Measurements from ENCODE around the gene MACROD2.
"Not testable (repeated sequence)": the region's sequence is repeated elsewhere in the genome, so short reads cannot be mapped to it uniquely, and the experiment has no call there.

The MACROD2 gene

GRCh38 chr20:15977758-15978157, 1982.4 kb downstream of the MACROD2 start:
- DNase-seq, result no peak

DNA sequence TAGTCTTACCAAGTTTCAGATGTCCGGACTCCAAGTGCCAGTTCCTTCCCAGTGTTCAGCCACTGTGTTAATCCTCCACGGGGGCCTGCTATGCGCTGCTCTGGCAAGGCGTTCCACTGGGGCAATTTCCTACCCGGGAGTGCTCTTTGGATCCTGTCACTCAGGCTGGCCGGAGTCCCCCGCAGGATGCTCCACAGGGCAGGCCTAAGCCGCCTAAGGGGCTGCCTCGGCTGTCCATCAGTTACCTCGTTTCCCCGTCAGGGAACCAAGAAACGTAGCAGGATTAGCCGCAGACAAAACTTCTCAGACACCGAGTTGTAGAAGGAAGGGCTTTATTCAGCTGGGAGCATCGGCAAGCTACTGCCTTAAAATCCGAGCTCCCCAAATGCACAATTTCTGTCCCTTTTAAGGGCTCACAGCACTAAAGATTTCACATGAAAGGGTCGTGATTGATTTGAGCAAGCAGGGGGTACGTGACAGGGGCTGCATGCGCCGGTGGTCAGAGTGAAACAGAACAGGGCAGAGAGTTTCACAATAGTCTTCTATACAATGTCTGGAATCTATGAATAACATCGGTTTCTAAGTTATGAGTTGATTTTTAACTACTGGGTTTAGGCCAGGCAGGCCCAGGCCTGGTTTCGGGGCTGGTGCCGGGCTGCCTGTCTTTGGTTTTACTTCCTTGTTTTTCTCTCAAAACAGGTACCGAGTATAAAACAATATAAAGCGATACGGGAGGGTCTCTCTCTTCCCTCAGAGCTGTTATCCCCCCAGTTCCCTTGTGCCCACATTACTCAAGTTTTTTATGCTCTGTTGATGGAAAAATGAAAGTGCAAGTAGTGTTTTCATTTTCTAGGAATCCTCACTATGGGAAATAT, 1990.4 kb downstream of the MACROD2 start:
- not testable (repeated sequence) for DNase-seq

- DNase-seq, result no peak
Observed at GRCh38 chr20:15986690-15987089, 1991.4 kb downstream of the MACROD2 start.

DNA sequence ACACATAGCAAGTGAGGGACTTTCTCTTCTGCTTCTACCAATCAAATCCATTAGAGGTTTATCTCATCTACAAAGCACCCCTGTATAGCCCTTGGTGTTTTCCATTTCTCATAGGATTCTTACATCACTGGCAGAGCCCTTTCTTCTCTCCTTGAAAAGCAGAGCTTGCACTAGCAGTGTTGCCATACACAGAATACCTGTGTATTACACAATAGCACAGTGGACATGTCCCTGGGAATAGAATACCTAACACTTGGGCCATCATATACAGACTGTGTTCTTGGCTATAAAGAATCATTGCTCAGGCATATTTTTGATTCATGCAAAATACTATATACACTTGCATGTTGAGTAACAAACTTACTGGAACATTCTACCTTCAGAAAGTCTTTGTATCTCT, 1996.0 kb downstream of the MACROD2 start:
- DNase-seq, result no peak

DNA sequence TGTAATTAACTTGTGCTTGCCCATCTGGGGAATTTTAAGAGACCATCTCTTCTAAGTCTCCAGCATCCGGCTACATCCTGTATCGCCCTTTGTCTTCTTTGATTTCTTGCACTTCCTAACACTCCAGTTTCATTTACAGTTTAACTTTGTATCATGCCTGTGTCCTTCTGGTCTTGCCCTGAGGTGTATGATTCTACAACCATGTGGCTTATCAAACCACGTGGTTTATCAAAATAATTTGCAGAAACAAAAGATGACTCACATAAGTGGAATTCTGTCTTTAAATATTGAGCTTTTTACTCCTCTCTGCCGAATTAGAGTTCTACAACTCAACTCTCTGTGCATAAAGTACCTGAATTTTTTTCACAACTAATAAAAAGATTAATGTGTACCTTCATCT, 1997.2 kb downstream of the MACROD2 start:
- no peak for DNase-seq

- DNase-seq, result no peak
Observed at GRCh38 chr20:16000112-16000511, 2004.8 kb downstream of the MACROD2 start.

DNA sequence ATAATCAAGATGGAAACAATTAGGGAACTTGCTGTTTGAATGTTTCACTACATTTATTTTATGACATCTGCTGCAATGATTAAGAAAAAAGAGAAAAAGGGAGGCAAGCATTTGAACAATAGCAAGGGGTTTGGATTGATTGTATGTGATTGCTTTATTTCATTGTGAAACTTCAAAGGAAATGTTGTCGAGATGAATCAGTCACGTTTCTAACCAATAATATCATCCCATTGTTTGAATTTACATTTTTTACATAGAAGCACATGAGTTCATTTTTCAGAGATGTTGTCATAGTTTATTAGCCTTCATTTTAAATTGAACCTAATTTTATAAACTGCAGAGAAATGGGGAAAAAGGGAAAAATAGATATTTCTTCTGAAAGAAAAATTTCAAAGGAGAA, 2006.0 kb downstream of the MACROD2 start:
- DNase-seq, result no peak

DNA sequence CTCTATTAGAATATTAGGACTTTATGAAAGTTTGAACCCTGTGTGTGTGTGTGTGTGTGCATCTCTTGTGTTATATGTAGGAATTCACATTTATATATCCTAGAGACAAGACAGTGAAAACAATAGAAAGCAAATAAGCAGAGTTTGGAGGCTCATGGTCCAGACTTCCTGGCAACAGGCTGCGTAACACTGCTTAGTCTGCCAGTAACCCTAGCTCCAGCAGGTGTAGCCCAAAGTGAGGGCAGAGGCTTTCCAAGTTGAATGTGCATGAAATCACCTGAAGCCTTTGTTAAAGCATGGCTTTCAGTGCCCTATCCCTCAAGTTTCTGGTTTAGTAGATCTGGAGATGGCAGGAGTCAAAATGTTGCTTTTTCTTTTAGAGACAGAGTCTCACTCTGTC, 2008.0 kb downstream of the MACROD2 start:
- no peak for DNase-seq

DNA sequence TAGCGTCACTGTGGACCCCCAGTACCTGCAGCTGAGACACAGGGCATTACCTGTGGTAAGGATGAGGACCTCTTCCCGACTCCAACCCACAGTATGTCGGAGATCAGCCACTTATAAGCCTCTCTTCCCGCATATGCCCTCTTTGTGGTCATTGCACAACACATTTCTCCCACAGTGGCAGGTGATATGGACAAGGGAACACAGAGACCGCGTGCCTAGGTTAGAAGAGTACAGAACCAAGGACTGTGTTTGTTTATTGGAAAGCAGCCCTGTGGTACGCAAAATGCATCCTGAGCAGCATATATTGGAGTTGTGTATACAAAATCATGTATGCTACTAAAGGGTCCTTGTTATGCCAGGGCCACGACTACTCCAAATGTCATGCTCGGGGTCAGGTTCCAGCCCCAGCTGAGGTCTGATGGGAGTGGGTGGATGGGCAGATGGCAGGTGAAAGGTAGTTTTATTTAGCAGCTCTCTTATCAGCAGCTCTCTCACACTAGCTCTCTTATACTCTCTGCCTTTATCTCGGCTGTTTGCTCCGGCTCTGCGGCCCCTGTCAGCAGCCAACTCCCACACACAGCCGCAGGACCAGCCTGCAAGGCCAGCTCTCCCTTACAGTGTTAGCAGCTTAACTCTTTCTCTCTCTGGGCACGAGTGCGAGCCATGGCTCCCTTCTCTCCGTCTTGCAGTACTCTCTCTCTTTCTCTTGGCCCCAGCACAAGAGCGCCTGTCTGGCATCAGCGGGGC, 2009.0 kb downstream of the MACROD2 start:
- DNase-seq, result no peak

- no peak for DNase-seq
Observed at GRCh38 chr20:16005021-16005914, 2010.0 kb downstream of the MACROD2 start.

- DNase-seq, result no peak
Observed at GRCh38 chr20:16005915-16006493, 2010.7 kb downstream of the MACROD2 start.

GRCh38 chr20:16007164-16007563, 2011.8 kb downstream of the MACROD2 start:
- no peak for DNase-seq

- DNase-seq, result no peak
Observed at GRCh38 chr20:16007962-16008361, 2012.6 kb downstream of the MACROD2 start.

DNA sequence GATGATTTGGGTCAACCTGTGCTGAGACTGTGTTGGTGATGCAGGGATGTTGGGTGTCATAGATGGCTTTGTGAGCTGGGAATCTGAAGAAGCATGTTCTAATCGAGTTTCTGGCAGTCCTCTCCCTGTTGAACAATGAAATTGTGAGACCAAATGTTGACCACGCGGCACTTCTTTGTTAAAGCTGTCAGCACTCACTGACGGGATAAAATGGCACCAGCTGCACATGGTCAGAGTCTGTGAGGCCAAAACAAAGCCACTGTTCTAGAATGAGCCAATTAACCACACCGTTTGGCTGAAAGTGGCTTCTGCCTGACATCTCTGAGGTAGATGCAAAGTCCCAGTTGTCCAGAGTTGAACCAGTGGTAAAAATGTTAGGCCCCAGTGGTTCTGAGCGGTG, 2015.7 kb downstream of the MACROD2 start:
- no peak for DNase-seq

GRCh38 chr20:16011519-16011918, 2016.2 kb downstream of the MACROD2 start:
- DNase-seq, result no peak

DNA sequence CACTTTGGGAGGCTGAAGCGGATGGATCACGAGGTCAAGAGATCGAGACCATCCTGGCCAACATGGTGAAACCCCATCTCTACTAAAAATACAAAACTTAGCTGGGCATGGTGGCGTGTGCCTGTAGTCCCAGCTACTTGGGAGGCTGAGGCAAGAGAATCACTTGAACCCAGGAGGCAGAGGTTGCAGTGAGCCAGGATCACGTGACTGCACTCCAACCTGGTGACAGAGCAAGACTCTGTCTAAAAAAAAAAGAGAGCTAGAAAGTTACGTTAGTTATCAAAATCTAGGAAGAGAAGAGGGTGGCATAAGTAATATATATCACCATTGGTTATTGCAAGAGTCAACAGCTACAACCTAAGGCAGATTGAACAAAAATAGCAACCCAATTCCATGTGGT, 2017.6 kb downstream of the MACROD2 start:
- DNase-seq, result not testable (repeated sequence)

DNA sequence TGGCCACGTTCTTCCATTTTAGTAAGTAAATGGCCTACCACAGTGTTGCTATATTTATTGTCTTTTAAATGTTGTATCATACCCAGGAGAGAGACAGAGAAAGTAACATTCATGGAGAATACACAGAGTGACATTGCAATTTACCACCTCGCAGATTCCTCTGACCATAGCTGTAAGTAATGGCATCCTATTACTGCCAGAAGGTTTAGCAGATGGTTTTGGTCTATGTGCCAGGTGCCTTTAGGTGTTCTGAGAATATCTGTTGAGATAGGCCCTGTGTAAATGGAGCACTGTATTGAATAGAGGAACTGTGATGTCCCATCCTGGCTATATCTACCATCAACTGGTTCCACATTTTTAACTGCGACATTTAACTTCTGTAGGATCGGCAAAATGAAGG, 2018.3 kb downstream of the MACROD2 start:
- no peak for DNase-seq

GRCh38 chr20:16014436-16014835, 2019.1 kb downstream of the MACROD2 start:
- DNase-seq, result no peak

DNA sequence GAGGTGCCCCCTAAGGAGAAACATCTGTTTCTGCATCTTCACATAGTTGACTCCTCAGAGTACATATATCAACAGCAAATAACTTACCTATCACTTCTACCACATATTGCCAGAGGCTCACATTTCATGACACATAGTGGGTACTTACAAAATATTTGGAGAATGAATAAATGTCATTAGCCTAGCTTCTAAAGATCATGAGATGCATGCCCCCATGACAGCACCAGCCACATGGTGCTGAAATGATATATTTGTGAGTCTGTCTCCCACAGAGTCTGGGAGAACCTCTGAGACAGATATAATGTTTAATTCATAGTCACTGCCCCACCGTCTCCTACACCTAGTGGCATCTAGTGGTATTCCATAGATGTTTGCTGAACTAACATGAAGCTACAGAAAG, 2022.3 kb downstream of the MACROD2 start:
- DNase-seq, result no peak

DNA sequence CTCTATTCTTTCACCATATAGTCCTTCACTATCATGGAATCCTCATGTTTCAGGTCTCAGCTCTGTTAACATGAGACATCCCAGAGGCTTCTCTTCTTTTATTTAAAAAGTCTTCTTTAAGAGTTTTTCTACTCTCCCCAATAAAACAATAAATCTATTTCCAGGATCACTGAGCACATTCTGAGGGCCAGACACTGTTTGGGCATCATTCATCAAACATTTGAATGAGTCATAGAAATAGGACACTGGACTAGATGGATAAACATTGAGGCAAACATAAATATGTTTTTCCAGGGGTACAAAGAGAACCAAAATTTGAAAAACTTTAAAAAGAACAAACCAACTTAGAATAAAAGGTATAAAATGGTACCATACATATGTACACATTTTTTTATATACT, 2023.6 kb downstream of the MACROD2 start:
- DNase-seq, result no peak

DNA sequence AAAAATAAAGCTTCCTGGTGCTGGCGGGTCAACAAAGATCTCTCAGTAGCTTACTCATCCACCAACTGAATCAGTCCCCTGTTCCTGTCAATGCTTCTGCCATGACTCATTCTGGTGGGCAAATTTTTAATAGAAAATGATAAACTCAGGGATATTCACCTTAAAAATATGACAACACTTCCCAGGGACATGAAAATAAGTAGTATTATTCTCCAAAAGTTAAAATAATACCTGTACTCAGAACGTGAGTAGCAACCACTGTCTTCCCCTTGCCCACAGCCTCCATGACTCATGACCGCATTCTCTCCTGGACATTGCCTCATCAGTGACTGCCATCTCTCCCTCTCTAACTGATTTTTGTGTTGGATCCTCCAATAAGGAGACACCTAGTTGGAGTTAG, 2025.7 kb downstream of the MACROD2 start:
- DNase-seq, result no peak

DNA sequence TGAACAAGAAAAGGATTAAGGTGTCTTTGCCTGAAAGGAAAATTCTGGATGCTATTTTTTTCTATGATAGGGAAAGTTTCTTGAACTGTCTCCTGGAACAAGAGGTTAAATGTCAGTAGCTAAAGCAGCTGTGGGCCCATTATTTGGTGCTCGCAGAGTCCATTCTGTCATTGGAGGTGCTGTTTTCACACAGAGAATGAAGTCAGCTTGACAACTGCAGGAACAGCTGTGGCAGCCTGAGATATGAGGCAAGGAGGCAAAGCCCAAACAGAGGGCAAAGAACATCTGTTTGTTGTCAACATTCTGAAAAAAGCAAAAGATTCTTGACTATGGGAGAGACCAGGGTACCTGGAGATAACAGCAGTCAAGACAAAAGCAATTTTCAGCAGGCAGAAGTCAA, 2029.8 kb downstream of the MACROD2 start:
- no peak for DNase-seq

DNA sequence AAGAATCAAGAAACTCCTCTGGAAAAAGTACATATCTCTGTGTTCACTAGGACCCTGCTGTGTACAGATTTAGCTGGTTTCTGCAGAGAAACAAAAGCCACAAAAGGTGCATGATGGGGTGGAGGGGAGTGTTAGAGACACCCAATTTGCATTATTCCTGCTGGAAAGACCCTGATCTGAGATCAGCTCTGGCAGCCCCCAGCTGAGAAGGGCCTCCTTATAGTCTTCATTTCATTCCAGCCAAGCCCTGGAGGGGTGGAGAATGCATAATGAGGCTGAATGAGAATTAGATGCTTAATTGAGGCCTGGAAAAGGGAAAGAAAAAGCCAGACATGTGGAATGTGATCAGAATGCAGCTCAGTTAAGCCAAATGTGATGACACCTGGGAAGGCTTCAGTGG, 2032.4 kb downstream of the MACROD2 start:
- no peak for DNase-seq
